Thoracic aorta (tissue), 2 donors: Measurements from ENCODE around the gene TRPC4AP. TPM values are rescaled to one million over a fixed set of nuclear protein-coding genes. Genes with fewer than 3 reads are reported as not detected.

Source experiments
- ATAC-seq: fragments of 150-250 bp; one replicate; pipeline ENCODE4 v1.8.0; 2017; ENCODE audit warnings: low read depth; ENCODE audit not compliant: insufficient number of reproducible peaks, low FRiP score
- DNase-seq: peaks from one replicate; pipeline ENCODE4 v3.0.0-alpha.2; 2020; ENCODE audit warnings: low spot score
- H3K27ac ChIP-seq, 2 donors: fragments of 200-600 bp; sonication (generic); 1 replicate in 1 of 2; 2 replicates in 1 of 2; pipeline ENCODE4 v1.5.1; 2016; ENCODE audit warnings: mild to moderate bottlenecking in 2 of 2, moderate library complexity in 2 of 2
- H3K27me3 ChIP-seq: fragments of 200-600 bp; sonication (generic); replicated peaks from 2 replicates; pipeline ENCODE4 v1.6.0; 2016; ENCODE audit warnings: mild to moderate bottlenecking; ENCODE audit not compliant: insufficient read depth
- H3K36me3 ChIP-seq: fragments of 200-600 bp; sonication (generic); one replicate; pipeline ENCODE4 v1.5.1; 2016
- H3K4me1 ChIP-seq, 2 donors: fragments of 200-600 bp; sonication (generic); 1 replicate in 1 of 2; 2 replicates in 1 of 2; pipeline versions ENCODE4 v1.5.1 to v1.6.0; 2016; ENCODE audit warnings: low read depth in 2 of 2, mild to moderate bottlenecking in 1 of 2; ENCODE audit not compliant: control insufficient read depth in 1 of 2
- H3K4me3 ChIP-seq: fragments of 200-600 bp; sonication (generic); 2 replicates; pipeline ENCODE4 v1.5.1; 2016; ENCODE audit warnings: mild to moderate bottlenecking
- H3K9me3 ChIP-seq: fragments of 200-600 bp; sonication (generic); 2 replicates; pipeline ENCODE4 v1.5.1; 2016
- total RNA-seq, 2 donors: library from RNA; depleted of rRNA; stranded (reverse); fragments of >200 nt; gene quantifications; one replicate each; pipeline versions ENCODE4 v1.1.0 to v1.2.3, GENCODE V29; 2016
- TF ChIP-seq, protein P1 (sequence below): fragments of 200-600 bp; sonication (generic); IDR thresholded peaks from one replicate; pipeline ENCODE4 v1.5.1; 2019; ENCODE audit warnings: antibody characterized with exemption

The TRPC4AP gene
- total RNA-seq, 2 donors from 2014 or later, result 65.8 to 73.6 TPM

DNA sequence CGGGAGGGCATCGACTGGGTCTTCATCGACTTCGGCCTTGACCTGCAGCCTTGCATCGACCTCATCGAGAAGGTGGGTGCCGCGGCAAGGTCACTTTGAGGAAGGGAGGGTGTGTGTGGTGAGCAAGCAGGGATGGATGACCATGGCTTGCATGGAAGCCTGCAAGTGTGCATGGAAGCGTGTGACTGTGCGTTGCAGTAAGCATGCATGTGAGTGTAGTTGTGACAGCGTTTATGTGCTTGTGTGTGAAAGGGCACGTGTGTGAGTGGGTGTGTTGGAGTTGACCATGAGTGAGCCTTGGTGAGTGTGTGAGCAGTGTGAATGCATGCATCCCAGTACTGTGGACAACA lies 104.4 kb downstream of the TRPC4AP start:
- no peaks in the 10 kb centered on the region for H3K36me3 ChIP-seq
- TF ChIP-seq, protein P1, sequence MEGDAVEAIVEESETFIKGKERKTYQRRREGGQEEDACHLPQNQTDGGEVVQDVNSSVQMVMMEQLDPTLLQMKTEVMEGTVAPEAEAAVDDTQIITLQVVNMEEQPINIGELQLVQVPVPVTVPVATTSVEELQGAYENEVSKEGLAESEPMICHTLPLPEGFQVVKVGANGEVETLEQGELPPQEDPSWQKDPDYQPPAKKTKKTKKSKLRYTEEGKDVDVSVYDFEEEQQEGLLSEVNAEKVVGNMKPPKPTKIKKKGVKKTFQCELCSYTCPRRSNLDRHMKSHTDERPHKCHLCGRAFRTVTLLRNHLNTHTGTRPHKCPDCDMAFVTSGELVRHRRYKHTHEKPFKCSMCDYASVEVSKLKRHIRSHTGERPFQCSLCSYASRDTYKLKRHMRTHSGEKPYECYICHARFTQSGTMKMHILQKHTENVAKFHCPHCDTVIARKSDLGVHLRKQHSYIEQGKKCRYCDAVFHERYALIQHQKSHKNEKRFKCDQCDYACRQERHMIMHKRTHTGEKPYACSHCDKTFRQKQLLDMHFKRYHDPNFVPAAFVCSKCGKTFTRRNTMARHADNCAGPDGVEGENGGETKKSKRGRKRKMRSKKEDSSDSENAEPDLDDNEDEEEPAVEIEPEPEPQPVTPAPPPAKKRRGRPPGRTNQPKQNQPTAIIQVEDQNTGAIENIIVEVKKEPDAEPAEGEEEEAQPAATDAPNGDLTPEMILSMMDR, result no peak
- ATAC-seq, result no peak

DNA sequence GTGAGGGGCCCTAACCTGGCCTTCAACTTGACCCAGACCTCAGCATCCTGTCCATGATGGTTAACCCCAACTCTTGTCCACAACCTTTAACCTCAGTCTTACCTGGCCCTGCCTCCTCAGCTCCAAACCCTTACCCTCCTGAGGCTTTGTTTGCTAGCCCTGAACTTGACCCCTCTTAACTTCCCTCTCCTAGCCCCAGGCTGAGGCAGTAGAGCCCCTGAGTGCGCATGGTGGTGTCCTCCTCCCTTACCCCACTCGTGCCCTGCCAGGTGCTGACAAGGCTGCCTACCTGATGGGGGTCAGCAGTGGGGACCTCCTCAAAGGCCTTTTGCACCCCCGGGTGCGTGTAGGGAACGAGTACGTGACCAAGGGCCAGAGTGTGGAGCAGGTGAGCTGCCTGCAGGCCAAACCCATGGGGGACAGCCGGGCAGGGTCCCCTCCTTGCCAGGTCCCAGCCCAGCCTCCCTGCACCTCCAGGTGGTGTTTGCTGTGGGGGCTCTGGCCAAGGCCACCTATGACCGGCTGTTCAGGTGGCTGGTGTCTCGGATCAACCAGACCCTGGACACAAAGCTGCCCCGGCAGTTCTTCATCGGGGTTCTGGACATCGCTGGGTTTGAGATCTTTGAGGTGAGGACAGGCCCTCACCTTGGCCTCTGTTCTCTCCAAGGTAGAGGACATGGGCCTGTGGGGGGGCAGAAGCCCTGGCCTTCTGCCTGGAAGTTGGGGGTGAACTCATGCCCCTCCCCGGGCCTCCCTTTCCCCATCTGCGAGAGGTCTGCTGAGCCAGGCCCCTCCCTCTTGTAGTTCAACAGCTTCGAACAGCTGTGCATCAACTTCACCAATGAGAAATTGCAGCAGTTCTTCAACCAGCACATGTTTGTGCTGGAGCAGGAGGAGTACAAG lies 105.1 kb downstream of the TRPC4AP start:
- Histone ChIP-seq H3K27ac (no peak overlapping the region), H3K4me1 (peaks cover 0 to 2% of the 10 kb centered on the region in 2 donors), H3K9me3 (no peaks in the 10 kb centered on the region), H3K27me3 (peaks cover 5% of the 10 kb centered on the region), H3K36me3 (no peaks in the 10 kb centered on the region), H3K4me3 (no peak overlapping the region)
- no peak for DNase-seq
- TF ChIP-seq, protein P1, result no peak
- no peak for ATAC-seq

More for the DNA sequence above, 104.4 kb downstream of the TRPC4AP start:
- Histone ChIP-seq H3K27ac (no peak overlapping the region), H3K27me3 (no peaks in the 10 kb centered on the region), H3K9me3 (no peaks in the 10 kb centered on the region), H3K4me1 (no peaks in the 10 kb centered on the region), H3K4me3 (no peak overlapping the region)
- no peak for DNase-seq

DNA sequence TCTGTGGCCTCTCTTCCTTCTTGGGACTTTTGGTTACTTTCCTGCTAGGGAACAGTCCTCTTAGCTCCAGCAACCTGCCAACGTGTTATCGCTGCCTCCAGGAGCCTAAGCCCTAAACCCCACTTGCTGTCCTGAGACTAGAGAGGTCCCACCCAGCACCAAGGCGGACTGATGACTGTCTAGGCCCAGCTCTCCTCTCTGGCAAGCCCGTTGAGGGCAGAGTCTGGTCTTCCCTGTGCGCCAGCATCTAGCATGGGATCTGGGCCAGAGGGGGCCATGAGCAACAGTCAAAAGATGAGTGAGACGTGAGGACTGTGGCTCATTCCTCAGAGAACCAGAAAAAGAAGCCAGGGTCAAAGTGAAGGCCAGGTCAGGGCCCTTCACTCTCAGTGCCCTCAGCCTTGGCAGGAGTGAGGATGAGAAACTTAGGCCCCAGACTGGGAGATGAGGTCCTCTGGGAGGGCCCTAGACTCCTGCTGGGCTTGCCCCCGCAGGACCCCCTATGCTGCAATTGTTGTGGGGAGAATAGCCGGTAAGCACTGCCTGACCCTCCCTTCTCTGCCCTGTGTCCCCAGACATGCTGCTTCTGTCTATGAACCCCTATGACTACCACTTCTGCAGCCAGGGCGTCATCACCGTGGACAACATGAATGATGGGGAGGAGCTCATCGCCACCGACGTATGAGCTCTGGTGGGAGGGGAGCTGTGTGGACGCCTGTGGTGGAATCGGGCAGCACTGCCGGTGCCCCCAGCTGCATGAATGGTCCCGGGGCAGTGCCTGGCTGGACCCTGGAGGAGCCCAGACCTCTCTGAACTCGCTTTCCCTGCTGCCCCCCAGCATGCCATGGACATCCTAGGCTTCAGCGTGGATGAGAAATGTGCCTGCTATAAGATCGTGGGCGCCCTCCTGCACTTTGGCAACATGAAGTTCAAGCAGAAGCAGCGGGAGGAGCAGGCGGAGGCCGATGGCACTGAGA lies 106.0 kb downstream of the TRPC4AP start:
- peaks cover 5% of the 10 kb centered on the region for H3K27me3 ChIP-seq
- peaks cover 0 to 2% of the 10 kb centered on the region in 2 donors for H3K4me1 ChIP-seq
- no peak for ATAC-seq
- H3K27ac ChIP-seq, result no peak overlapping the region
- H3K4me3 ChIP-seq, result no peak overlapping the region
- no peaks in the 10 kb centered on the region for H3K9me3 ChIP-seq
- TF ChIP-seq, protein P1, result no peak
- no peaks in the 10 kb centered on the region for H3K36me3 ChIP-seq
- no peak for DNase-seq

DNA sequence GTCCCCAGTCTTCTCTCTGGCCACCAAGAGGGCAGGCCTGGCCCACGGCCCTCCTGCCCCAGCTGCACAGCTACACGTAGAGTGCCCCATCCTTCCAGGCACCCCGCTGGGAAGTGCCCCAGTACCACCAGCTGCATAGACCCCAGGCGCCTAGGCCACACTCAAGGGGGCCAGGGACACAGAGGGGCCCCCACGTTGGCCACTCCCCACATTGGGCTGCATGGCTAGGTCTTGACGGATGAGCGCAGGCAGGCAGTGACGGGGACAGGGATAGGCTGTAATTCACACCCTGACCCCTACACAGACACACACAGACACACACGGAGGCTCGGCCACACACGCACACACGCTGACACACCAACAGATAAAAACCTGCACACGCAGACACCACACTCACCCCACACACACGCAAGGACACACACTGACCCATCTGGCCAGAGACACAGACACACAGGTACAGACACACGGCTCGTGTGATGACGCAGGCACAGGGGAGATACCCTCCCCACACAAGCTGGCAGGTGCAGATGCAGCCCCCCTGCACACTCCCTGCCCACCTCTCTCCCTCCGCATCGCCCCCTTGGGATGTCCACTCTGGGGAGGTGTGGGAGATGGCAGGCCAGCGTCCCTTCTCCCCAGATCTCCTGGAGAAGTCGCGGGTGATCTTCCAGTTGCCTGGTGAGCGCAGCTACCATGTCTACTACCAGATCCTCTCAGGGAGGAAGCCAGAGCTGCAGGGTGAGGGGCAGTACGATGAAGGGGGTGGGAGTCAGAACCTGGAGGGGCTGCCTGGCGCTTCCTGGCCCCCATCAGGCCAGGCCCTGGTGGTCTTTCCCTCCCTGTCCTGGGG lies 106.9 kb downstream of the TRPC4AP start:
- DNase-seq (no peak), ATAC-seq (no peak)
- Histone ChIP-seq H3K36me3 (no peaks in the 10 kb centered on the region), H3K27ac (no peak overlapping the region), H3K9me3 (no peaks in the 10 kb centered on the region), H3K27me3 (peaks cover 5% of the 10 kb centered on the region), H3K4me1 (peaks cover 0 to 2% of the 10 kb centered on the region in 2 donors), H3K4me3 (no peak overlapping the region)
- TF ChIP-seq, protein P1, result no peak
